ENCODE measurements around the gene SEPTIN10.

Gene SEPTIN10

DNA sequence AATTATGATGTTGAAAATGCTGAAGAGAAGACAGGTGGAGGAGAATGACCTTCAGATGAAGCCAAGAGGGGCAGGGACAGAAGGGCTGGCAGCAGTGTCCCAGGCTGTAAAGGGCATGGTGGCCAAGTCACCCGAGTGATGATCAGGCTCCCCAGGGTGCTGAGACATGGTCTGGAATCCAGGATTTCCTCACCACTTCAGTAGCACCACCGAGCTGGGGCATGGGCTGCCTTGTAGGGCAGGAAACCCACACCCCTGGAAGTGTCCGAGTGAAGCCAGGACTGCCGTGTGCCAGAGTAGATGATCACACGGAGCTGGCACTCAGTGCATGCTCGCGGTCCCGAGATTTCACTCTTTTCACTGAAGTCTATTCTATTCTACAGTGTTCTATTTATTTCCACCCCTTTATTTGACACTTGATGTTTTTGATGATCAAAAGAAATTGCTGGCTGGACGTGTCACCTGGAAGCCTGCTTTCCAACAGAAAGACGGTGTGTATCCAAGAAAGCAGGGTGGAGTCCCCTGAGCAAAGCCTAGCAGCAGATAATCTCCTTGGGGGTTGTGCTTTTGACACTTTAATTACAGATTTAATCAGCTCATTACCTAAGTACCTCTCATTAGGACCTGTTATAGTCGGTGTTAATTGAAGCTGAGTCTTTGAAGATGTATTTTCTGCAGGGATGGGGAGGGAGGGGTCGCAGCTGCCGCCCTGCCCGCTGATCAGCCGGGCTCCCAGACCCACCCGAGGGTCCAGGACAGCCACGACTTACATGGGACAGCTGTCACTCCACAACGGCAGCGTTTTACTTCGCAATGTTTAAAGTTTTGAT is 92.3 kb downstream of the SEPTIN10 start:
- no peak for DNase-seq

DNA sequence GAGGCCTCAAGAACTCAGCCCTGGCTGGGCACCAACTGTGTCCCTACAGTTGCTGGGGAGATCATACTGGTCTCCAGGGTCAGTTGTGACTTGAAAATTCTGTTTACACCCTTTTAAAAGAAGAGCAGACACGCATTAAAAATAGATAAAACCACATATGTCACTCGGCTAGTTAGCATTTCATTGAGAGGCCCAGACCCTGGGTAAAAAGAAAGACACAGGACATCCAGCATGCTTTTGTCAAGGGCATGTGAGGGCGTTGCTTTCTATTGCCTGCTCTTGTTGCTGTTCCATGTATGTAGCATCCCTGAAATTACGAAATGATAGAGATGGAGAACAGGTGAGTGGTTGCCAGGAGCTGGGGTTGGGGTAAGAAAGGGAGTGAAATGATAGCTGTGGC is 94.3 kb downstream of the SEPTIN10 start:
- no peak for DNase-seq

DNA sequence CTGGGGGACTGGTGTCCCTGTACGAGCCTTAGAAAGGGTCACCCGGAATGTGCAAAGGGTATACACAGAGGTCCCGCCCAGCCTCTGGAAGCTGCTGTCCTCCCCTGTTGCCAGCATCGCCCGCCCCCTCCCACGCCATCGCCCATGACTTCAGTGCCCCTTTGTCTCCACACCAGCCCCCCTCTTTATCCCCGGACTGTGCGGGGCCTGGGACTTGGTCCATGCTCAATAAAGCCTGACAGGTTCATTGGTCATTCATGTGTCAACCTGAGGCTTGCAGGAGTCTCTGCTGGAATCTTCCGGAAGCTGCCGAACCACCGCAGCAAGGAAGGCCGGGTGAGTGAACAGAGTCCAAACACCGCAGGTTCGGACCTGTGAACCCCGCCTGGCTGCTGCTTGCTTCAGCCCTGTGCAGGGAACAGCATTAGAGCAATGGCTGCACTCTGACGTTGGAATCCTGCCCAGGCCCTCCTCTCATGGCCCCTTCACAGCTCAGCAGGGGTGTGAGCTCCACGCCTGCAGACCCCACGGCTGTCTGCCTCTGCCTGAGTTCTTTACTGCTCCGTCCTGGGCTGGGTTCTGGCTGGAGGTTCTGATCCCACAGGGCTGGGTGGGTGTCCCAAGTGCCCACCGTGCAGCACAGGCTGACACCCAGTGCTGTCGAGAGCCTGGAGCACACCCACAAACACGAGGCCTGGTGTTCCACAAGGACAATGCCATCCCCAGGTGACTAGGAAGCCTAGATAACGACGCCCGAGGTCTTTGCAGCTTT is 96.5 kb downstream of the SEPTIN10 start:
- DNase-seq: no peak

DNA sequence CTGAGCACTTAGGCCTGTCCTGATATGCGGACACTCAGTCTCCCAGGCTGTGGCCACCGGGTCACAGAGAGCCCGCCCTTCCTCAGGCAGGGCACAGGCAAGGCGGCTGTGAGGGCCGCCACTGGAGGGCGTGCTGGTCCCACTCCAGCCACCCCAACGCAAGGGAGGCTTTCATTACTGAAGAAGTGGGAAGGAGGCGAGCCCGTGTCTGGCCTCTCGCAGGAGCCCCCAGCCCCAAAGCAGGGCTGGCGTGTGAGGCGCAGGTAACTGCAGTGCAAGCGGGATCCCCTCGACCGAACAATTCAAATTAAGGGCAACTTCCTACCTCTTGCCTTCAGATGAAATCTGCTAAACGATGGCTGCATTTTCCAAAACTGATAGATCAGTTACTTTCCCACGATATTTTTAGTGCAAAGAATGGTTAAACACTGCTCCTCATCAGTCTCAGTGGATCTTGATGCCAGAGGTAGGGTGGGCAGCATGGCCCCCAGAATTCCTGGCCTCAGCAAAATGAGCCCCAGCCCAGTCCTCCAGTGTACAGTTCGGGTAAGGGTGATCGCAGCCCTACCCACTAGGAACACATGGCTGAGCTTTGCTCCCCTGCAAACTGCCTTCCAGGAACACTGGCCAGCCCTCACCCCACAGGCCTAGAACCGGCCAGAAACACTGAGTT is 97.2 kb downstream of the SEPTIN10 start:
- DNase-seq: no peak

DNA sequence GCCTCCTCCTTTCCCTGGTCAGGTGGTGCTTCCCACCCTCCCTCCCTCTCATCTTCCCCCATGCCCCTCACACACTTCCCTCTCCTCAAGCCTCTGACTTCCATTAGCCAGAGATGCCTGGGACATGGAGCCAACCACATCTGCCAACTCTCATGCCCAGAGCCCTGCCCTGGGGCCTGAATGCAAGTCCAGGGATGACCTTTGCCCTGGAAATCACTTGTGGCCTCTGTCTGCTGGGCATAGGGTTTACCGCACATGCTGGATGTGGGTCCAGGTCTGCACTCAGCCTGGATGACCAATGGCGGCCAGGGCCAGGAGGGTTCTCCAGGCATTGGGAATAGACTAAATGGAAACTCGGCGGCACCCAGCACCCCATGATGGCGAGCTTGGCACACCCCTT is 98.9 kb downstream of the SEPTIN10 start:
- no peak for DNase-seq

DNA sequence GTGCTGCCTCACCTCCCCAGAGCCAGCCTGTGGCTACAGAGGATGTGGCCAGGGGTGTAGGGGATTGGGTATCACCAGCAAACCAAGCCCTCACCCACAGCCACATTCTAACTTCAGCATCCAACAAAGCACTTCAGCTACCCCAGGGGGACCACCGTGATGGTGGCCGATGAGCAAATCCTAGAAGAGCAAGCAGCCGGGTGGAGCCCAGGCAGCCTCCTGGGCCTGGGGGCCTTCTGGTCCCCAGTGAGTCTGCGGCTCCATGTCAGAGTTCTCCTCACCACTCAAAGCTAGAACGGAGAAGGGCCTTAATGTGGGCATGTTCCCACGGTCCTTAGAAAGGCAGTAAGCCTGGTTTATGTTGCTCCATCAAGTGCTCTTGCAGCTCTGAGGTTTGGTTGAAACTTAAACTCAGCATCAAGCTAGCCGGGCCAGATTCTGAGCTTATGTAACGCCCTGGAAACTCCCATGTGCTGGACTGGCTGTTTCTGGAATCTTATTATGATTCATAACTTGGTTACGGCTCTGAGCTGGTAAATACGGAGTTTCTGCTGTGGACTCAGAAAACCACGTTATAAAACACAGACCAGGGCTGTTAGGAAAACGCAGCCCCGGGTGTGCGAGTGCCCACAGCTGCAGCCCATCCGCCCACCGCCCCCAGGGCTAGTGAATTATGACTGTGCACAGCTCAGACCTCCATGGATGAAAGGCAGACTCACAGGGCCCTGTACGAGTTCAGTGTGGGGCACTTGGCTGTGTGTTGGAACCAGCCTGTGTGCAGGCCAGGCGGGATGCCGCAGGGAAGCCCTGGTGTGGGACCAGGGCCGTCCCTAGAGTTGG is 99.8 kb downstream of the SEPTIN10 start:
- DNase-seq: no peak

DNA sequence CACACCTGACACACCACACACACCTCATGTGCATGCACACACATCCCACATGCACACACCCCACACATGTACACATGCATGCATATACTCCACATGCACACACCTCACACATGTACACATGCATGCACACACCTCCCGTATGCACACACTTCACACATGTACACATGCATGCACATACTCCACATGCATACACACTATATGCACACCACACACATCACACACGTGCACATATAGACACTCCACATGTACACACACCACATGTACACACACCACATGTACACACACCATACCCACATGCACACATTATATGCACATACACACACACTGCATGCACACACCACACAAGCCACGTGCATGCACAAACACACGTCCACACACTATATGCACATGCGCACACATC is 100.5 kb downstream of the SEPTIN10 start:
- DNase-seq: no peak

DNA sequence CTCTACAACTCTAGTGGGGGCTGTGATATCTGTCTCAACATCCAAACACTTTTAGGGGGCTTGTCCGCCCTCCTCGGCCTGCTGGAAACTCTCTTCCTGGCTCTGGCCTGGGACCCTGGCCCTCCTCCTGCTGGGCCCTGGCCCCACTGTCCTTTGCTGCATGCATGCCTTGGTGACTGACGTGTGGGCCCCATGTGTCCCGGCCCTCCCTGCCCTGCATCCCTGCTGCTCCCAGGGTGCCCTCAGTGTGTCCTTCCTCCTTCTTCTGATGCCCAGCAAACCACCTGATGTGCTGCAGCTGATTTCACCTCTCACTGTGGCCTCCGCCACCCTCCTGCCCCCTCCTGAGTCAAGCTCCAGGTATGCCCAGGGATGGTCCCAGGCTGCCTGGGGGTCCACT is 101.7 kb downstream of the SEPTIN10 start:
- no peak for DNase-seq

DNA sequence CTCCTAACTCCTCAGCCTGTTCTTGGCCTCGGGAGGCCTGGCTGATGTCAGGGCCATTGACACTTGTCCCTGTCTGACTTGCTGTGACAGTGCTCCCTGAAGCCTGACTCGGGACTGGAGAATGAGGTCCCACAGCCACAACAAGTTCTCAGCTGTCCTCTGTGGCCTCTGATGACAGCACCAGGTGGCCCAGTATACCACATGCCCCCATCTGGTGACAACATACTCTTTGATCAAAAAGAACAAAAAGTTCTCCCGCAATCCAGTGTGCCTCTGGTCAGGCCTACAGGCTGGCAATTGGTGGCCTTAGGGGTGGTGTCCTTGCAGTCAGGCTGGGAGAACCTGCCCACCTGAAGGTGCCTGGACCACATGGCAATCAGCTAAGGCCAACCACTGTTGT is 102.6 kb downstream of the SEPTIN10 start:
- no peak for DNase-seq

DNA sequence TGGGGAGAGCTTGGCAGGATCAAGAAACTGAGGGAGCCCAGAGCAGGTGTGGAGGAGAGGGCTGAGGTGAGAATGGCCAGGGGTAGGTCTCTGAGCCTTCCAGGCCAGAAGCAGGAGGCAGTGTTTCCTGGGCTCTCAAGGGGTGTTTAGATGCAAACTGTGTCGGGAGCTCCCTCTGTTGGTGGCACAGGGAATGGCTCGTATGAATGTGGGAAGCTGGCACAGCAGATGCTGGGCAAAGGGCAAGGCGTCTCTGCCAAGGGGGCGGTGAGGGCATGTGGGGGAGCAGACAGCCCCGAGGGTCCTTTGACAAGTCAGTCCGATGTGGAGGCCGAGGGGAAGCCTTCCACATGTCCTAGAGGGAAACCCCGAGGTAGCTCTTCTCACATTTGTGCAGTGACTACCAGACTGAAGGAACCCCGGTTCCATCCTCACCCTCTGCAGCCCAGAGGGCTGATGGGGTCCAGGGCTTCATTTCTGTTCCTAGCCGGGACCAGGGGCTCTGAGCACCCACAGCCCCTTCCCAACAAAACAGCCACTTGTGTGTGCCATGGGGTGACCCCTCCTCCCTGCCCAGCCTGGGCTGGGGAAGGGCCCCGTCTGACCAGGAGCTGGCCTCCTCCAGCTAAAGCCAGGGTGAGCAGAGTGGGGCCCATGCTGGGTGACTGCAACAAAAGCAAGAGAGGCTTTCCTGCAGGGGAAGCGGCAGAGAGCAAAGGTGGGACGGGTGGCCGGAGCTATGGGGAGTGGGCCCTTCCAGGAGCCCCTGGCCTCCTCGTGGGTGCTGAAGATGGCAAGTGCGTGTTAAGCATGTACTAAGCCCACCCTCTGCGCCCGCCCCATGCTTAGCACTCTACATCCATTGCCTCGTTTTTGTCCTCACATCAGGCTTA is 103.4 kb downstream of the SEPTIN10 start:
- DNase-seq: peak; percentile 88

DNA sequence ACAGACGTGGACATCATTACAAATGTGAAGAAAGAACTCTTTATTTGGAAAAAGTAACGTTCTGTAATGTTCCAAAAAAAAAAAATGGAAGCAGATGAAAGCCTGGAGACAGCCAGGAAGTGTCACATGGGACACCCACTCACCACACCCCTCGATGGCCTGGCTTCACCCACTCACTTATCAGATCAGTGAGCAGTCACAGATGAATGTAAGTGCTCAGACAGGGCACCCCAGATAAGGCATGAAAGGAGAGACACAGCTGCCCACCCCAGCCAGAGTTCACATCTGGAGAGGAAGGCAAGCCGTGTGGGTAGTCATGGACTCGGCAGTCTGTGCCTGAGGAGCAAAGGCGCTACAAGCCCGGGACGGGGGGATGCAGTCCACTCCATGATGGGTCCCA is 105.2 kb downstream of the SEPTIN10 start:
- no peak for DNase-seq

DNA sequence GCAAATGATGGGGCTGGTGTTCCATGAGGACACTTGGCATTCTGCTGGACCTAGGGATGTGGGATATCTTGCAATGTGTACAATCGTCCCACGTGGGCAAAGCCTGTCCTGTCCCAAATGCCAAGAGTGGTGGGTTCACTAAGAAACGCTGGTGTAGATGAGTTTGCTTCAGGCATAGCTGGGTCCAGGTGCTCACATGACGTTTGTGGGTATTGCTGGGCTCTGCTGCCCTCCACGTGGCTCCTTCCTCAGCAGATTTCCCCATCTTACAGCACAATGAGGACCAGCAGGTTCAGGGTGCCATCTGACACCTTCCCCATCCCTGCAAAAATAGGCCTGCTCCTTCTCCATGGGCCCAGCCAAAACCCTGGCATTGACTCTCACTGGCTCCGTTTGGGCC is 105.9 kb downstream of the SEPTIN10 start:
- DNase-seq: no peak

DNA sequence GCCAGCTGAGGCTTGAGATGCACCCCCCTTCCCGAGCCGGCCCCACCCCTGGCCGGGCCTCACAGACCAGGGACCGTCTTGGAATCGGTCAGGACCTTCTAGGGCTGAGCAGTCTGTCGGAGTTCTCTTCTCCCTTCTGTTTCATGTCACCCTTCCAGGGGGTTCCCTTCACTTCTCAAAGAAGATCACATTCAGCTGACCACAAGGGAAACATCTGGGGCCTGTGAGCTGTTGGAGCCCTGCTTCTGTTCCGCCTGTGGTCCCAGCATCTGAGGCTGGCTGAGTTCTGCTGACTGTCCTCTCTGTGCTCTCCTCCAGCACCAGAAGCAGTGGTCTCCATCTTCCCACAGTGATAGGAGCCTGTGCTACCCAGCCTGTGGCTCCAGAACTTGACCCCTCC is 106.5 kb downstream of the SEPTIN10 start:
- no peak for DNase-seq

DNA sequence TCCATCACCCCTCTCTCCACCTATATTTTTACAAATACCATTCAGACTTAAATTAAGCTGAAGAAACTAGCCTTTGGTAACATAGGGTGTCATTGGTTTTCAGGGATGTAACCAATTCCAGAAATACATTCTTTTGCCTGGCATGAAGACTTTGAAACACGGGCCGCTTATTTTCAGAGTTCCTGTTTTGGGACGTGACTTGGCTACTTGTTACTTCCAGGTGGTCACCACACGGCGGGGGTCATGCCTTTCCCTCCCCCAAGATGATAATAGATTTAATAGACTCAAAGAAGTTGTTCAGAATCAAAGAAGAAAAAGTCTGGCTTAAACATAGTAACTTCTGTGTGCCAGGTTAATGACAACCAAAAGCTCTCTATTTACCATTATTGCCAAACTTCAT is 110.6 kb downstream of the SEPTIN10 start:
- no peak for DNase-seq

DNA sequence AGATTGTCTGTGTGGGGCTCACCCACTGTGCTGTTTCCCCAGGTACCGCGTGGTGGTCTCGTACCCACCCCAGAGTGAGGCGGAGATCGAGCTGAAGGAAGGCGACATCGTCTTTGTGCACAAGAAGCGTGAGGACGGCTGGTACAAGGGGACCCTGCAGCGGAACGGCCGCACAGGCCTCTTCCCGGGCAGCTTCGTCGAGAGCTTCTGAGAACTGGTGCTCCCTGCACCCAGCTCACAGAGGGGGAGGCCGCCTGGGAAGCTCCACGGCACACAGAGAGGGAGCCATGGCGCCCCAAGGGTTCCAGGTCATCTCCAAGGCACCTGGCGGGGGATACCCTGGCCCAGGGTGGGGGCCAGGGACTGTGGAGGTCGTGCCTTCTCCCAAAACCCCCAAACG is 112.3 kb downstream of the SEPTIN10 start:
- no peak for DNase-seq

DNA sequence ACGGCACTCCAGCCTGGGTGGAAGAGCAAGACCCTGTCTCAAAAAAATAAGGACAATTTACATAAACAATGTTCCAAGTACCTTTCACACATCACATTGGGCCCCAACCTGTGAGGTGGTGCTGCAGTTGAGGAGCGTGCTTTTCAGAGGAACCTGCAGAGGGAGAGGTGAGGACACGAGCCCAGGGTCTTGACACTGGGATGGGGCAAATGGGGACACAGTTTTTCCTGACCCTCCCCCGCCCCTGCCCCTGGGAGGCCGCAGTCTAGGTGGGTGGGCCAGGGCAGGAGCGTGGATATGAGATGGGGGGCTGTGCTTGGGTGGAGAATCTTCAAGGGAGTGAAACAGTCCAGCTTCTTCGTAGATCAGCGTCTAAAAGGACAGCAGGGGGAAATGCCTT is 112.9 kb downstream of the SEPTIN10 start:
- no peak for DNase-seq

DNA sequence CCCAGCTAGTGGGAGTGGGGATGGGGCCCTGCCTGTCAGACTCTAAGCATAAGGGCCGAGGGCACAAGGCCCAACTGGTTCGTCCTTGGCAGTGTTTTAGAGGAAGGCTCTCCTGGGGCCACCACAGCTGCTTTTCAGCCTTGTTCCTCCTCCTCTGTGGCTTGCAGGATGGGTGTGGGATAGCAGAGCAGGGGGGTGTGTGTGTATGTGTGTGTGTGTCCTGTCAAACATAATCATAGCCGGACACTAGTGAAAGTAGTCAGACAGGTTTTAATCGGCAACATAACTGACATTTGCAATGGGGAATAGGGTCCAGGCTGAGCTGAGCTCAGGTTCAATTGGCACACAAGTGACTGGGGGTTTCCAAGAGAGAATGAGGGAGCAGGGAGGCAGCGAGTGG is 114.2 kb downstream of the SEPTIN10 start:
- DNase-seq: no peak

DNA sequence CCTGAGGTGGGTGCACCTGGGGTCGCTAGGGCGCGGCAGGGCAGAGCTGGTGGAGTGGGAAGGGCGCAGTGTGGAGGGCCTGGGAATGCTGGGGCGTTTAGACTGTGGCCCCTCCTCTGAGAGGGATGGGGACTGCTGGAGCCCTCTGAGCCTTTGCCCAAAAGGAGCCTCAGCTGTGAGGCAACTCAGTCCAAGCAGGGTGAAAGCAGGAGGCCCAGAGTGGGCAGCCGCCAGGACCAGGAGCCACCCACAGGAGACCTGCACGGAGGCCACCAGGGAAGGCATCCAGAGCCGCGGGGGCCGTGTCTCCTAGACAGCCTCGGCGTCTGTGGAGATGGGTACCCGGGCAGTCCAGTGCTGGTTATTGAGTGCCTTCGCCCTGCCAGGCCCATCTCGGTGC is 114.9 kb downstream of the SEPTIN10 start:
- DNase-seq: no peak

DNA sequence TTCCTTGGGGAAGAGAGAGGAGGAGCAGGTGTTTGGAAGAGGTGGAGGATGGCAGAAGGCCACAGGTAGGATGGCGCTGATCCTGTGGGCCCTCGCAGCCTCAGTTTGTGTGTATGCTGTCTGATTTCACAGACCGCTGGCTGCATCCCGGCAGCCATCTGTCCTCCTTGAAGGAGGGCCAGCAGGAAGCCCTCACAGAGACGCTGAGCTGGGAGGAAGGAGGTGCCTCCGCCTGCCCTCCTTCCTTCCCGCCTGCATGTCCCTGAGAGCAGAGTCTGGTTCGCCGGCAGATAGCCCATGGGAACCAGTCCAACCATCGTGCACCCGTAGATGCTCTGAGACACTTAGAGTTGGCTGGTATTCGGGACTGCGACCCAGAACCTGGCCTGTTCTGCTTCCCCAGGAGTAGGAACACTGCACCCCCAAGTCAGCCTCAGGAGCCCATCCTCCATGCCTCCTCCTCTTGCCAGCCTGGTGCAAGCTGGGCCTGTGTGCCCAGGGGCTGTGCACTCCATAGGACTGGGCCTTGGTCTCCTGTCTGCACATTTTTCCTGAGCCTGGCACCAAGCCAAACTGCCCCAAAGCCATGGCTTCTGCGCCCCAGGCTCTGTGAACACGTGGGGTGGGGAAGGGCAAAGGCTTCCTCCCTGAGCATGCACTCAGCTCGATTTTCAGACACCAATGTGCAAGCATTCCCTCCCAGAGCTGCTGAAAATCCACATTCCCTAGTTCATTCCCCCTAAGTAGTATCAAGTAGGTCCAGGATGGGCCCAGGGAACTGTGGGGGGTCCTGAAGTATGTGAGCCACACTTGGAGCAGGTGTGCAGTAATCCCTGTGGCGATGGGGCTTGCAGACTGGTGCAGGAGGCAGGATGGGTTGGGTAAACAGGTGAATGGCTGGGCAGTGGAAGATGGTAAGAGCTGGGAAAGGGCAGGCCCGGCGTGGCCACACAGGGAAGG is 115.6 kb downstream of the SEPTIN10 start:
- no peak for DNase-seq

DNA sequence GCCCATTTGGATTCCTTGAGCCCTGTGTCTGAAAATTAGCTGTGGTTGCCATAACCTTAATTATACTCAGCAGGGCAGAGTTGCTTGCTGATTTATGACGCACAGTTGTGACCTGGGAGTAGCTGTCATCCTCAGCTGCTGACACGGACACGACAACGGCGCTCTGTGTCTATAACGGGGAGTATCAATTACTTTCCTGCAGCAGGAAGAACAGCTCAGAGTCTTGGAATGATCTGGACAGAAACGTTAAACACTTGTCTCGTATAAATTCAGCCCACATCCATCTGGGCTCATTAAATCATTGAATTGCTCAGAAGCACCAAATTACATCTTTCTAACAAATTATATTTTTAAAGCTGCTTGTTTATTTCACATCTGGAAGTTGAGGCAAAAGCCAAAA is 116.3 kb downstream of the SEPTIN10 start:
- DNase-seq: no peak

DNA sequence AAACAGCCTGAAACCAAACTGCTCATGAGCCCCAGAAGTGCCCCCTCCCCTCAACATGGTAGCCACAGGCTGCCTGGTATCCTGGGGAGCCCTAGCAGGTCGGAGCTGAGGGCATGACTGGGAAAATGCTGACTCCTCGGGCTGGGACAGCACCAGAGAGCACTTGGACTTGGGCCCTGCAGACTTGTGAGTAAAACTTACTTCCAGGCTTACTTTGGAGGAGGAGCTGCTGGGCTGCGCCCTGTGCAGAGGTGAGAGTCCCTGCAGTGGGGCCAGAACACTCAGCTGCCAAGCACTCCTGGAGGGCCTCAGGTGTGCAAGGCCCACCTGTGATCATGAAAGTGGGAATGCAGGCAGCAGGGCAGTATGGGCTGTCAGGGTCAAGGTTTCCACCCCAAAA is 119.4 kb downstream of the SEPTIN10 start:
- no peak for DNase-seq

Measured in activated effector memory CD4-positive, alpha-beta T cell treated with anti-CD3 and anti-CD28 coated beads, Interleukin-2, amount 50 U/mL, for 16 hours (primary cell).